Right lobe of liver (tissue), 4 donors: Measurements from ENCODE around the gene ENC1.

ENCODE experiments used
- CTCF ChIP-seq, 4 donors: fragments of 200-600 bp in 3 of 4; fragments of 450-650 bp in 1 of 4; IDR thresholded peaks; one replicate each; pipeline versions ENCODE4 v1.5.1 to v1.8.0; 2016 to 2022; ENCODE audit warnings: antibody characterized with exemption in 4 of 4, mild to moderate bottlenecking in 2 of 4
- POLR2A ChIP-seq: fragments of 450-650 bp; IDR thresholded peaks from one replicate; pipeline ENCODE4 v1.6.1; 2017; ENCODE audit warnings: antibody characterized with exemption, mild to moderate bottlenecking
- donor health status: DM: no; HTN: no; CAD: no.
- donor health status: DM: no; HTN: no; CAD: no.
- donor health status: DM: no; HTN: yes; CAD: no.

GRCh38 chr5:74636552-74636951 is 4.0 kb downstream of the ENC1 start:
- TF ChIP-seq CTCF (IDR thresholded peaks at IDR 0.05), result no peak
- no peak for TF ChIP-seq POLR2A
